Kidney (tissue), 14 donors: Measurements from ENCODE around the gene RGL1. TPM values are rescaled to one million over a fixed set of nuclear protein-coding genes. Genes with fewer than 3 reads are reported as not detected.

ENCODE experiments used
- DNase-seq, 5 donors: peaks; one replicate each; pipeline ENCODE4 v3.0.0-alpha.2; 2013 to 2020
- FAIRE-seq: peaks from 2 replicates; lab custom pipeline; 2012; peaks lifted over from hg19 to GRCh38; lab: Jason Lieb, UNC
- H3K27ac ChIP-seq, 2 donors: one replicate each; pipeline ENCODE4 v1.7.0; 2013; ENCODE audit warnings: low read depth in 2 of 2, low read length in 2 of 2, inconsistent platforms in 1 of 2
- H3K27me3 ChIP-seq: one replicate; pipeline ENCODE4 v1.7.1; 2013; ENCODE audit warnings: low read length, inconsistent platforms; ENCODE audit not compliant: control insufficient read depth, insufficient read depth
- H3K36me3 ChIP-seq, 3 donors: one replicate each; pipeline versions ENCODE4 v1.7.0 to v1.7.1; 2013; ENCODE audit warnings: low read length in 3 of 3, control low read depth in 1 of 3, inconsistent platforms in 1 of 3; ENCODE audit not compliant: insufficient read depth in 3 of 3, control insufficient read depth in 2 of 3
- H3K4me1 ChIP-seq, 3 donors: one replicate each; pipeline versions ENCODE4 v1.7.0 to v1.7.1; 2013; ENCODE audit warnings: low read length in 3 of 3, inconsistent platforms in 1 of 3, low read depth in 1 of 3; ENCODE audit not compliant: control insufficient read depth in 2 of 3, insufficient read depth in 2 of 3
- H3K4me3 ChIP-seq, 3 donors: one replicate each; pipeline versions ENCODE4 v1.7.0 to v1.8.1; 2013; ENCODE audit warnings: low read length in 3 of 3, control low read depth in 1 of 3, inconsistent platforms in 1 of 3
- H3K9ac ChIP-seq, 3 donors: one replicate each; pipeline versions ENCODE4 v1.7.0 to v1.7.1; 2013; ENCODE audit warnings: low read length in 3 of 3, control low read depth in 1 of 3, inconsistent platforms in 1 of 3
- H3K9me3 ChIP-seq, 3 donors: one replicate each; pipeline versions ENCODE4 v1.7.0 to v1.7.1; 2013; ENCODE audit warnings: low read length in 3 of 3, control low read depth in 1 of 3, inconsistent platforms in 1 of 3; ENCODE audit not compliant: control insufficient read depth in 2 of 3, insufficient read depth in 1 of 3
- CTCF ChIP-seq: IDR thresholded peaks from 3 replicates; pipeline ENCODE4 v1.5.1; 2012; ENCODE audit warnings: mild to moderate bottlenecking, moderate library complexity, borderline replicate concordance; ENCODE audit not compliant: insufficient read depth; ENCODE audit errors: extremely low read depth
- intact Hi-C: fragments of 100-400 bp; cut with DNase I; formaldehyde crosslinking; loops from one replicate; pipeline ENCODE4 v1.11.1; 2022
- polyA plus RNA-seq: library from polyadenylated mRNA; stranded (reverse); fragments of 350-450 nt; fragmentation: Illumina TruSeq; extraction: RNeasy Lipid Tissue Mini Kit (QIAGEN cat#74804); gene quantifications from one replicate; pipeline ENCODE4 v1.2.3, GENCODE V29; 2014; ENCODE audit warnings: low read depth, low replicate concordance; ENCODE audit not compliant: insufficient read depth
- total RNA-seq: library from RNA; stranded (reverse); fragmentation: NEBNext Ultra II Directional; extraction: Animal tissue kit (Norgen Biotek cat#: 25700); gene quantifications from one replicate; pipeline ENCODE4 v1.2.1, GENCODE V29; 2021
- donor health status: control.
- donor health status: control.
- donor health status: control.
- donor health status: control.
- donor health status: control.
- donor health status: DM: yes; HTN: yes; CAD: no.
- donor health status: Normal renal cell carcinoma (clear cell type).

RGL1 gene
- total and polyA plus RNA-seq, 2 donors from 2014 or later, result 17.3 to 30.7 TPM

DNA sequence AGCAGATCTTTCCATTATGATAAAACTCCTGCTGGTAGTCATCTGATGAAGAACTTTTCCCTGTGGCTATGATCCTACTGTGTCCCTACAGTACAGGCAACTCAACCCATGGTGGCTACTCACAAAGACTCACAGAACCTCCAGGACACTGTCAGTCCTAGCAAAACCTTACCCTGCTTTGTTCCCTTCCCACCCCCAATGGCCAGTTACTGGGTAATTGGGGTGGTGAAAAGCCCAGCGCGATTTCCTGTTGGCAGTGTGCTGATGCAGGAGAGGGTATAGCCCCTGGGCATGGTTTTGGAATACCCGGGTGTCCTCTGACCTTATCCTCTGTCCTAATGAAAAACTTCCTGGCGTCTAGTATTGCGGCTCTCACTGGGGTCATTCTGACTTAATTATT lies 533 bp upstream of the RGL1 start:
- no peaks in the 10 kb centered on the region for H3K36me3 ChIP-seq
- intact Hi-C loops, result no loop called here
- H3K27ac ChIP-seq, result peak overlapping the region; percentile 89 to 90
- FAIRE-seq, result no peak
- H3K27me3 ChIP-seq, result no peaks in the 10 kb centered on the region
- peak overlapping the region; percentile 90 to 98 (median 92) for H3K4me3 ChIP-seq
- TF ChIP-seq CTCF, result no peak
- peaks cover 0 to 6% (median 0%) of the 10 kb centered on the region in 3 donors for H3K9me3 ChIP-seq
- H3K9ac ChIP-seq, result peak overlapping the region in 2 of 3 donors; percentile 89 to 95
- peaks cover 2 to 19% (median 8%) of the 10 kb centered on the region in 3 donors for H3K4me1 ChIP-seq
- peak in 3 of 5 donors; percentile 25 to 61 (median 52) for DNase-seq

DNA sequence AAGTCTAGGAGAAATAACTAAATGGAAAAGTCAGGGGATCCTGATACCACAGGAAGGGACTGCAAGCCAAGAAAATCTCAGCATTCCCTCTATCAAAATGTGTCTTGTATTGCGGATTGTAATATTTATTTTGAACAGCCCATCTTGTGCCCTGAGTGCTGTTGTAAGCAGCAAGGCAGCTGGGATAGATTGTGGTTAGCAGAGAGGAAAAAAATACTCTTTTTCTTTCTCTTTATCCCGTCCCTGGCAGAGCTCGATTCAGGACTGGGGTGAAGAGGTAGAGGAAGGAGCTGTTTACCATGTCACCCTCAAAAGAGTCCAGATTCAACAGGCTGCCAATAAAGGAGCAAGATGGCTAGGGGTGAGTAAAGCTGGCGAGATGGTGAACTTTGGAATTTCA lies 1.2 kb downstream of the RGL1 start:
- Histone ChIP-seq H3K9me3 (peaks cover 0 to 6% (median 0%) of the 10 kb centered on the region in 3 donors), H3K36me3 (peaks cover 0 to 2% (median 0%) of the 10 kb centered on the region in 3 donors), H3K4me1 (peaks cover 2 to 21% (median 10%) of the 10 kb centered on the region in 3 donors), H3K4me3 (peak overlapping the region; percentile 68 to 98 (median 90)), H3K9ac (peak overlapping the region; percentile 3 to 89 (median 63)), H3K27me3 (no peaks in the 10 kb centered on the region), H3K27ac (peak overlapping the region; percentile 73 to 78)
- FAIRE-seq (no peak), DNase-seq (peak in 2 of 5 donors; percentile 13 to 49)
- intact Hi-C loops, result no loop called here
- no peak for TF ChIP-seq CTCF

DNA sequence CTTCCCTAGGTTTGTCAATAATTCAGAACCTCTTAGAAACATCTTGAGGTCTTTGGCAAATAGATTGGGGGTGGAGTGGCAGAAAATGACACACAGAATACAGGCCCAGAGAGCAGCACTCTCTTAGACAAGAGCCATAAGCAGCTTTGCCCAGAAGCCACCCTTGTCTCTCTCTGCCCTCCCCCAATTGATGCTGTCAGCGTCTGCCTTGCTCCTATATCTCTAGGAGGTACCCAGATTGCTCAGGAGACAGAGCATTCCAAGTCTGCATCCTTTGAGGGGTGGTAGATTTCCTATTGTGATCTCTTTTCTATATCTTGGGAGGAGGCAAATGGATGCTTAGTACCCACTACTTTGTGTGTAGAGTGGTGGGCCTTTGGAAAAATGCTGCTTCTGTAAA lies 1.8 kb downstream of the RGL1 start:
- intact Hi-C loops, result no loop called here
- H3K4me3 ChIP-seq, result peak overlapping the region; percentile 68 to 98 (median 90)
- H3K27ac ChIP-seq, result peak overlapping the region; percentile 51 to 68
- H3K27me3 ChIP-seq, result no peaks in the 10 kb centered on the region
- peaks cover 0 to 2% (median 0%) of the 10 kb centered on the region in 3 donors for H3K36me3 ChIP-seq
- peaks cover 0 to 5% (median 0%) of the 10 kb centered on the region in 3 donors for H3K9me3 ChIP-seq
- H3K9ac ChIP-seq, result peak overlapping the region in 2 of 3 donors; percentile 63 to 89
- TF ChIP-seq CTCF, result no peak
- DNase-seq, result no peak
- peaks cover 2 to 21% (median 10%) of the 10 kb centered on the region in 3 donors for H3K4me1 ChIP-seq
- FAIRE-seq, result no peak
